GM23338 (cell line): ENCODE data around the gene WDR93. TPM values are rescaled to one million over a fixed set of nuclear protein-coding genes. Genes with fewer than 3 reads are reported as not detected.
"Not testable (repeated sequence)": the region's sequence is repeated elsewhere in the genome, so short reads cannot be mapped to it uniquely, and the experiment has no call there.

Experiments used
- ATAC-seq: fragments of 200-7000 bp; cut with Tn5 transposase; 3 replicates; pipeline ENCODE4 v1.9.1; 2020
- DNase-seq: peaks from one replicate; pipeline ENCODE4 v3.0.0-alpha.2; 2015; ENCODE audit warnings: low spot score
- H2AFZ ChIP-seq: fragments of 200-600 bp; sonication (generic); 2 replicates; pipeline ENCODE4 v1.8.0; 2016; ENCODE audit warnings: antibody characterized with exemption, mild to moderate bottlenecking, moderate library complexity
- H3F3A ChIP-seq: fragments of 200-600 bp; sonication (generic); replicated peaks from 2 replicates; pipeline ENCODE4 v1.8.0; 2017; ENCODE audit warnings: antibody characterized with exemption, mixed run types, low read depth
- H3K27ac ChIP-seq: fragments of 200-600 bp; sonication (generic); 2 replicates; pipeline ENCODE4 v1.6.1; 2016; ENCODE audit warnings: low read depth
- H3K27me3 ChIP-seq: fragments of 200-600 bp; sonication (generic); 2 replicates; pipeline ENCODE4 v1.8.0; 2016; ENCODE audit warnings: mild to moderate bottlenecking, mixed run types, moderate library complexity; ENCODE audit not compliant: insufficient read depth
- H3K36me3 ChIP-seq: fragments of 200-600 bp; sonication (generic); 2 replicates; pipeline ENCODE4 v1.8.0; 2016; ENCODE audit warnings: mild to moderate bottlenecking; ENCODE audit not compliant: insufficient read depth
- H3K4me1 ChIP-seq: fragments of 200-600 bp; sonication (generic); 2 replicates; pipeline ENCODE4 v1.8.0; 2016; ENCODE audit warnings: mild to moderate bottlenecking, moderate library complexity; ENCODE audit not compliant: insufficient read depth
- H3K4me2 ChIP-seq: fragments of 200-600 bp; sonication (generic); 2 replicates; pipeline ENCODE4 v1.7.1; 2017; ENCODE audit warnings: mixed run types
- H3K4me3 ChIP-seq: fragments of 200-600 bp; sonication (generic); 2 replicates; pipeline ENCODE4 v1.6.1; 2016; ENCODE audit warnings: mixed run types
- H3K79me2 ChIP-seq: fragments of 200-600 bp; sonication (generic); replicated peaks from 2 replicates; pipeline ENCODE4 v1.8.0; 2017; ENCODE audit warnings: mild to moderate bottlenecking; ENCODE audit not compliant: insufficient read depth
- H3K9me2 ChIP-seq: fragments of 200-600 bp; sonication (generic); 2 replicates; pipeline ENCODE4 v1.8.0; 2017; ENCODE audit not compliant: insufficient read depth
- H4K20me1 ChIP-seq: fragments of 200-600 bp; sonication (generic); replicated peaks from 2 replicates; pipeline ENCODE4 v1.8.0; 2017; ENCODE audit warnings: mild to moderate bottlenecking; ENCODE audit not compliant: insufficient read depth
- H3K27ac Mint-ChIP-seq: 2 replicates; pipeline ENCODE4 v1.8.0; 2020; ENCODE audit warnings: inconsistent platforms, mild to moderate bottlenecking, moderate library complexity, mixed read lengths
- H3K27me3 Mint-ChIP-seq: 3 replicates; pipeline ENCODE4 v1.8.0; 2022; ENCODE audit warnings: low read depth, mild to moderate bottlenecking, moderate library complexity, mixed read lengths, inconsistent platforms; ENCODE audit not compliant: insufficient read depth, poor library complexity
- H3K36me3 Mint-ChIP-seq: 3 replicates; pipeline ENCODE4 v1.8.0; 2021; ENCODE audit warnings: low read depth, mild to moderate bottlenecking, inconsistent platforms, moderate library complexity, mixed read lengths
- H3K4me1 Mint-ChIP-seq: 3 replicates; pipeline ENCODE4 v1.8.0; 2020; ENCODE audit warnings: mild to moderate bottlenecking, inconsistent platforms, mixed read lengths
- H3K4me3 Mint-ChIP-seq: 3 replicates; pipeline ENCODE4 v1.8.0; 2021; ENCODE audit warnings: moderate library complexity, mild to moderate bottlenecking, inconsistent platforms, mixed read lengths
- H3K9me3 Mint-ChIP-seq: 3 replicates; pipeline ENCODE4 v1.8.0; 2020; ENCODE audit warnings: moderate library complexity, mild to moderate bottlenecking, inconsistent platforms, mixed read lengths
- REST ChIP-seq: IDR thresholded peaks from one replicate; pipeline ENCODE4 v1.6.1; 2018; ENCODE audit warnings: antibody characterized with exemption; ENCODE audit not compliant: unreplicated experiment
- polyA plus RNA-seq: library from polyadenylated mRNA; unstranded; fragments of >200 nt; fragmentation: Nextera tagmentation; extraction: Ambion mirVana; gene quantifications from 2 replicates; pipeline ENCODE4 v1.2.1, GENCODE V29; 2016
- total RNA-seq: library from RNA; depleted of rRNA; stranded (reverse); fragments of >200 nt; shearing (Covaris generic); gene quantifications from 2 replicates; pipeline ENCODE4 v1.2.3, GENCODE V29; 2014
- TF ChIP-seq, protein P1 (sequence below), 2 experiments: fragments of 200-600 bp in 1 of 2; sonication (generic) in 1 of 2; conservative IDR thresholded peaks; 2 replicates each; pipeline versions ENCODE4 v1.5.1 to v1.6.1; 2016 to 2017; ENCODE audit warnings: antibody characterized with exemption in 2 of 2, low read depth in 2 of 2, mild to moderate bottlenecking in 2 of 2, moderate library complexity in 1 of 2

Gene WDR93
- total and polyA plus RNA-seq, 2 experiments from 2014 or later, result 0.14 TPM; not detected in 1

GRCh38 chr15:89782619-89782950, 92.0 kb downstream of the WDR93 start:
- DNase-seq, H3K79me2 ChIP-seq, H3K27ac Mint-ChIP-seq, H3K9me2 ChIP-seq, H3K36me3 ChIP-seq, H3K9me3 Mint-ChIP-seq, H3K4me3 Mint-ChIP-seq, H3K27ac ChIP-seq, H4K20me1 ChIP-seq, ATAC-seq, H2AFZ ChIP-seq, H3K4me3 ChIP-seq, H3K36me3 Mint-ChIP-seq, H3F3A ChIP-seq, H3K4me2 ChIP-seq: not testable (repeated sequence)
- Histone ChIP-seq H3K27me3 (peaks cover 15% of the 10 kb centered on the region), H3K4me1 (peaks cover 17% of the 10 kb centered on the region)
- H3K4me1 Mint-ChIP-seq, result peaks cover 22% of the 10 kb centered on the region
- peaks cover 13% of the 10 kb centered on the region for H3K27me3 Mint-ChIP-seq

- Histone ChIP-seq H3K4me1 (peaks cover 17% of the 10 kb centered on the region), H3K4me3 (no peak overlapping the region), H3K4me2 (peak overlapping the region; percentile 60), H3K27me3 (peaks cover 8% of the 10 kb centered on the region), H4K20me1 (no peaks in the 10 kb centered on the region), H3K79me2 (no peaks in the 10 kb centered on the region), H3K27ac (no peak overlapping the region), H2AFZ (peak overlapping the region; percentile 74), H3K36me3 (no peaks in the 10 kb centered on the region), H3K9me2 (peaks cover 3% of the 10 kb centered on the region; the same call in 1 of the 2 replicates), H3F3A (no peaks in the 10 kb centered on the region)
- H3K27me3 Mint-ChIP-seq, result peaks cover 8% of the 10 kb centered on the region
- DNase-seq (peak; percentile 48), ATAC-seq (peak; percentile 84)
- peaks cover 22% of the 10 kb centered on the region for H3K4me1 Mint-ChIP-seq
- H3K4me3 Mint-ChIP-seq, result no peak overlapping the region
- H3K36me3 Mint-ChIP-seq, result peaks cover 3% of the 10 kb centered on the region; the same call in 1 of the 3 replicates
- H3K9me3 Mint-ChIP-seq, result peaks cover 7% of the 10 kb centered on the region; the same call in 2 of the 3 replicates
- TF ChIP-seq, protein P1, sequence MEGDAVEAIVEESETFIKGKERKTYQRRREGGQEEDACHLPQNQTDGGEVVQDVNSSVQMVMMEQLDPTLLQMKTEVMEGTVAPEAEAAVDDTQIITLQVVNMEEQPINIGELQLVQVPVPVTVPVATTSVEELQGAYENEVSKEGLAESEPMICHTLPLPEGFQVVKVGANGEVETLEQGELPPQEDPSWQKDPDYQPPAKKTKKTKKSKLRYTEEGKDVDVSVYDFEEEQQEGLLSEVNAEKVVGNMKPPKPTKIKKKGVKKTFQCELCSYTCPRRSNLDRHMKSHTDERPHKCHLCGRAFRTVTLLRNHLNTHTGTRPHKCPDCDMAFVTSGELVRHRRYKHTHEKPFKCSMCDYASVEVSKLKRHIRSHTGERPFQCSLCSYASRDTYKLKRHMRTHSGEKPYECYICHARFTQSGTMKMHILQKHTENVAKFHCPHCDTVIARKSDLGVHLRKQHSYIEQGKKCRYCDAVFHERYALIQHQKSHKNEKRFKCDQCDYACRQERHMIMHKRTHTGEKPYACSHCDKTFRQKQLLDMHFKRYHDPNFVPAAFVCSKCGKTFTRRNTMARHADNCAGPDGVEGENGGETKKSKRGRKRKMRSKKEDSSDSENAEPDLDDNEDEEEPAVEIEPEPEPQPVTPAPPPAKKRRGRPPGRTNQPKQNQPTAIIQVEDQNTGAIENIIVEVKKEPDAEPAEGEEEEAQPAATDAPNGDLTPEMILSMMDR (conservative IDR thresholded peaks at IDR 0.05; ENCODE audit: low read depth in 2 of 2), result no peak
- H3K27ac Mint-ChIP-seq, result no peak overlapping the region
Measured at GRCh38 chr15:89783111-89783860, 92.7 kb downstream of the WDR93 start.

GRCh38 chr15:89783861-89784685, 93.5 kb downstream of the WDR93 start:
- TF ChIP-seq, protein P1 (conservative IDR thresholded peaks at IDR 0.05; ENCODE audit: low read depth in 2 of 2), result peak in 1 of 2 experiments; percentile 21; a peak in 1 of 4 replicates
- no peak for TF ChIP-seq REST
- Mint-ChIP-seq H3K4me1 (peaks cover 22% of the 10 kb centered on the region), H3K4me3 (no peak overlapping the region), H3K36me3 (peaks cover 3% of the 10 kb centered on the region; the same call in 1 of the 3 replicates), H3K27ac (no peak overlapping the region), H3K9me3 (peaks cover 8% of the 10 kb centered on the region; the same call in 2 of the 3 replicates), H3K27me3 (peaks cover 7% of the 10 kb centered on the region)
- peak overlapping the region; percentile 60 for H3K4me2 ChIP-seq
- DNase-seq (no peak), ATAC-seq (peak; percentile 49)
- H3K79me2 ChIP-seq, result no peaks in the 10 kb centered on the region
- peaks cover 3% of the 10 kb centered on the region; the same call in 1 of the 2 replicates for H3K9me2 ChIP-seq
- H3K4me3 ChIP-seq, result no peak overlapping the region
- peak overlapping the region; percentile 74 for H2AFZ ChIP-seq
- H3K27me3 ChIP-seq, result no peaks in the 10 kb centered on the region
- H3F3A ChIP-seq, result no peaks in the 10 kb centered on the region
- no peak overlapping the region for H3K27ac ChIP-seq
- peaks cover 17% of the 10 kb centered on the region for H3K4me1 ChIP-seq
- no peaks in the 10 kb centered on the region for H3K36me3 ChIP-seq
- no peaks in the 10 kb centered on the region for H4K20me1 ChIP-seq
